ENCODE results near the gene HYCC1.

DNA sequence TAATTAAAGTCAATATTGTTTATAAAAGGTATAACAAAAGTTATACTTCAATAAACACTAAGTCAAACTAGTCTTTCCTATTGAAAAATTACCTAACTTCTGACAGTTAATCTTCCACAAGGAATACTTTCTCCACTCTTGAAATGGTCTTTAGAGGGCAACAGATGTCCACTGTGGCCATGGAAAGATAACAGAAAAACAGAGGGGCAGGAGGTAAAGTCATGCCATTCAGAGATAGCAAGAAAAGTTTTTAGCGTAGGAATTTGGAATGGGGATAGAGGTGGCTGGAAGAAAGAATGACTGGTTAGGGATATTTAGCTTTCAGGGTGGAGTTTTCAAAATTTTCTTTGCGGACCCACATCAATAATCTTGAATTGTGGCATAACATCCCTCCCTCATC, 34.7 kb downstream of the HYCC1 start:
- TF ChIP-seq, protein P1, sequence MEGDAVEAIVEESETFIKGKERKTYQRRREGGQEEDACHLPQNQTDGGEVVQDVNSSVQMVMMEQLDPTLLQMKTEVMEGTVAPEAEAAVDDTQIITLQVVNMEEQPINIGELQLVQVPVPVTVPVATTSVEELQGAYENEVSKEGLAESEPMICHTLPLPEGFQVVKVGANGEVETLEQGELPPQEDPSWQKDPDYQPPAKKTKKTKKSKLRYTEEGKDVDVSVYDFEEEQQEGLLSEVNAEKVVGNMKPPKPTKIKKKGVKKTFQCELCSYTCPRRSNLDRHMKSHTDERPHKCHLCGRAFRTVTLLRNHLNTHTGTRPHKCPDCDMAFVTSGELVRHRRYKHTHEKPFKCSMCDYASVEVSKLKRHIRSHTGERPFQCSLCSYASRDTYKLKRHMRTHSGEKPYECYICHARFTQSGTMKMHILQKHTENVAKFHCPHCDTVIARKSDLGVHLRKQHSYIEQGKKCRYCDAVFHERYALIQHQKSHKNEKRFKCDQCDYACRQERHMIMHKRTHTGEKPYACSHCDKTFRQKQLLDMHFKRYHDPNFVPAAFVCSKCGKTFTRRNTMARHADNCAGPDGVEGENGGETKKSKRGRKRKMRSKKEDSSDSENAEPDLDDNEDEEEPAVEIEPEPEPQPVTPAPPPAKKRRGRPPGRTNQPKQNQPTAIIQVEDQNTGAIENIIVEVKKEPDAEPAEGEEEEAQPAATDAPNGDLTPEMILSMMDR (IDR thresholded peaks at IDR 0.05), result no peak
- TF ChIP-seq EZH2 (IDR thresholded peaks at IDR 0.05; ENCODE audit: borderline replicate concordance, insufficient read depth, low read depth, low read length, poor library complexity, severe bottlenecking), result no peak

Data from B cell (primary cell).